Pancreas (tissue), 10 donors: ENCODE measurements around the gene DHX9. TPM values are rescaled to one million over a fixed set of nuclear protein-coding genes. Genes with fewer than 3 reads are reported as not detected.

ENCODE experiments used
- ATAC-seq, 4 donors: fragments of 200-7000 bp; cut with Tn5 transposase; one replicate each; pipeline versions ENCODE4 v1.8.0 to v1.9.1; 2020; ENCODE audit warnings: mild to moderate bottlenecking in 4 of 4, moderate library complexity in 4 of 4
- DNase-seq, 6 donors: peaks; one replicate each; pipeline ENCODE4 v3.0.0-alpha.2; 2020
- FAIRE-seq: peaks from 2 replicates; lab custom pipeline; 2012; peaks lifted over from hg19 to GRCh38; lab: Jason Lieb, UNC
- H3K27ac ChIP-seq, 4 donors: fragments of 200-600 bp; sonication (generic); 1 replicate in 3 of 4; 2 replicates in 1 of 4; pipeline versions ENCODE4 v1.5.0 to v1.8.0; 2020
- H3K27me3 ChIP-seq, 4 donors: fragments of 200-600 bp; one replicate each; pipeline ENCODE4 v1.8.0; 2021
- H3K36me3 ChIP-seq, 3 donors: fragments of 200-600 bp; sonication (generic) in 1 of 3; one replicate each; pipeline versions ENCODE4 v1.5.0 to v1.8.0; 2020 to 2021
- H3K4me1 ChIP-seq, 3 donors: fragments of 200-600 bp; one replicate each; pipeline ENCODE4 v1.8.0; 2021
- H3K4me3 ChIP-seq, 4 donors: fragments of 200-600 bp; sonication (generic) in 2 of 4; one replicate each; pipeline versions ENCODE4 v1.5.0 to v1.8.0; 2020 to 2021
- H3K9me3 ChIP-seq, 4 donors: fragments of 200-600 bp; one replicate each; pipeline ENCODE4 v1.8.0; 2021
- WGBS, 2 donors: extraction: QIAGEN DNeasy Blood & Tissue Kit; methylation state at CpG; one replicate each; pipeline ENCODE4 v1.1.7; 2013; 5-methylcytosine and 5-hydroxymethylcytosine counted together
- intact Hi-C, 3 donors: fragments of 100-400 bp; cut with DNase I; formaldehyde crosslinking; loops; one replicate each; pipeline versions ENCODE4 v1.11.1 to v1.14.2; 2022
- polyA plus RNA-seq, 2 donors: library from polyadenylated mRNA; stranded (reverse); fragments of 200-250 nt; gene quantifications; one replicate each; pipeline ENCODE4 v1.2.3, GENCODE V29; 2013
- total RNA-seq, 6 donors: library from RNA; stranded (reverse); fragmentation: NEBNext Ultra II Directional in 4 of 6; extraction: Animal tissue kit (Norgen Biotek cat#: 25700) in 4 of 6; gene quantifications; one replicate each; pipeline versions ENCODE4 v1.2.1 to v1.2.4, GENCODE V29; 2021 to 2023
- TF ChIP-seq, protein P1 (sequence below), 4 donors: fragments of 200-600 bp; sonication (generic) in 3 of 4; IDR thresholded peaks; one replicate each; pipeline versions ENCODE4 v1.5.0 to v1.8.0; 2021; ENCODE audit warnings: antibody characterized with exemption in 4 of 4
- donor health status: healthy with polysubstance abuse.
- donor health status: DM: no; HTN: no; CAD: no; lungs with moderate emphysema.
- donor health status: DM: no; HTN: no; CAD: no.
- donor health status: control.
- donor health status: control.
- donor health status: Bipolar disorder and iron deficiency.
- donor health status: DM: yes; HTN: yes; CAD: no.
- donor health status: DM: no; HTN: no; CAD: no.
- donor health status: DM: no; HTN: no; CAD: no.
- donor health status: DM: yes; HTN: yes; CAD: no.

DHX9 gene
- total and polyA plus RNA-seq, 8 donors: 28.5 to 71.7 (median 58.9) TPM

DNA sequence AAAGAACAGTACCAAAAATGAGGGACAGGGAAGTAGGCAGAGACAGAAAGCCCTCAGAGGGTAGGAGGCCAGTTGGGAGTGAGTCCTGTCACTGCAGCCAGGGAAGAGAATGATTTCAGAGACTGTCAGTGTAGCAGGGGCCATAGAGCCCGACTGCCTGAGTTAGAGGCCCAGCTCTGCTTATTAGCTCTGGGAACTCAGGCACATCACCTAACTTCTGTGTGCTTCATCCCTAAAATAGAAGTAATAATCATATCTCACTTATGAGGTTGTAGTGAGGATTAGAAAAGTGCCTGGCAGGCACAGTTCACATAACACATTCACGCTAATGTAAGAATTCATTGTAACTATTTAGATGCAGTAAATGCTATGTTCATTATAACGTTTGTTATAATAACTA, 31.2 kb upstream of the DHX9 start:
- ATAC-seq: no peak
- 70 to 88% methylated on average over 3 of the region's 3 CpGs for WGBS, 2 donors

DNA sequence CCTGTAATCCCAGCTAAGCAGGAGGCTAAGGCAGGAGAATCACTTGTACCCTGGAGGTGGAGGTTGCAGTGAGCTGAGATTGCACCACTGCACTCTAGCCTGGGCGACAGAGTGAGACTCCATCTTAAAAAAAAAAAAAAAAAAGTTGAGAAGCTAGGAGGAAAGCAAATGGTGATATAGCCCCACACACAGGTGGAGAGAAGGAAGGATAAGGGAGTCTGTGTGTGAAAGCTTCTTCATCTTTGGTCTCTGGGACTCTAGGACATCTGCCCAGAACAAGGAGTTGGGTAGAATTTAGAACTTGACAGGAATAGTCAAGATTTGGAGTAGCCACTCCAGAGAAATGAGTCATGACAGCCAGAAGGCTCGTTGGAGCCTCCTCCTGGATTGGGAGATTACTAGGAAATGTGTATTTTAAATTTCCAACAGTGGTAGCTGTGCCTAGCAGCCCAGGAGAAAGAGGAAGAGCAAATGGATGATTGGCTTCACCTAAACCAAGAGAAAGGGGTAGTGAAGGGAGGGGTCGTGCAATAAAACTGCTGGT, 29.7 kb upstream of the DHX9 start:
- Histone ChIP-seq H3K27ac (no peak overlapping the region), H3K4me1 (no peaks in the 10 kb centered on the region), H3K4me3 (no peak overlapping the region), H3K36me3 (no peaks in the 10 kb centered on the region), H3K27me3 (no peaks in the 10 kb centered on the region), H3K9me3 (no peaks in the 10 kb centered on the region)
- ATAC-seq (no peak), FAIRE-seq (no peak), DNase-seq (no peak)
- WGBS, 2 donors: 76 to 77% methylated on average over 3 of the region's 3 CpGs
- intact Hi-C loops: no loop called here
- TF ChIP-seq, protein P1, sequence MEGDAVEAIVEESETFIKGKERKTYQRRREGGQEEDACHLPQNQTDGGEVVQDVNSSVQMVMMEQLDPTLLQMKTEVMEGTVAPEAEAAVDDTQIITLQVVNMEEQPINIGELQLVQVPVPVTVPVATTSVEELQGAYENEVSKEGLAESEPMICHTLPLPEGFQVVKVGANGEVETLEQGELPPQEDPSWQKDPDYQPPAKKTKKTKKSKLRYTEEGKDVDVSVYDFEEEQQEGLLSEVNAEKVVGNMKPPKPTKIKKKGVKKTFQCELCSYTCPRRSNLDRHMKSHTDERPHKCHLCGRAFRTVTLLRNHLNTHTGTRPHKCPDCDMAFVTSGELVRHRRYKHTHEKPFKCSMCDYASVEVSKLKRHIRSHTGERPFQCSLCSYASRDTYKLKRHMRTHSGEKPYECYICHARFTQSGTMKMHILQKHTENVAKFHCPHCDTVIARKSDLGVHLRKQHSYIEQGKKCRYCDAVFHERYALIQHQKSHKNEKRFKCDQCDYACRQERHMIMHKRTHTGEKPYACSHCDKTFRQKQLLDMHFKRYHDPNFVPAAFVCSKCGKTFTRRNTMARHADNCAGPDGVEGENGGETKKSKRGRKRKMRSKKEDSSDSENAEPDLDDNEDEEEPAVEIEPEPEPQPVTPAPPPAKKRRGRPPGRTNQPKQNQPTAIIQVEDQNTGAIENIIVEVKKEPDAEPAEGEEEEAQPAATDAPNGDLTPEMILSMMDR (IDR thresholded peaks at IDR 0.05): no peak

More for the DNA sequence above, 31.2 kb upstream of the DHX9 start:
- intact Hi-C loops: no loop called here
- no peaks in the 10 kb centered on the region for H3K27me3 ChIP-seq
- no peak for FAIRE-seq
- no peaks in the 10 kb centered on the region for H3K4me1 ChIP-seq
- H3K27ac ChIP-seq: no peak overlapping the region
- TF ChIP-seq, protein P1 (IDR thresholded peaks at IDR 0.05): no peak
- DNase-seq: no peak
- no peaks in the 10 kb centered on the region for H3K9me3 ChIP-seq
- no peak overlapping the region for H3K4me3 ChIP-seq
- H3K36me3 ChIP-seq: no peaks in the 10 kb centered on the region

GRCh38 chr1:182811975-182812722, 27.0 kb upstream of the DHX9 start:
- ATAC-seq (no peak), DNase-seq (no peak), FAIRE-seq (no peak)
- Histone ChIP-seq H3K4me3 (no peak overlapping the region), H3K27ac (no peak overlapping the region), H3K36me3 (no peaks in the 10 kb centered on the region), H3K4me1 (no peaks in the 10 kb centered on the region), H3K27me3 (no peaks in the 10 kb centered on the region), H3K9me3 (no peaks in the 10 kb centered on the region)
- intact Hi-C loops: no loop called here
- WGBS, 2 donors: 76 to 91% methylated on average over 4 of the region's 4 CpGs
- TF ChIP-seq, protein P1 (IDR thresholded peaks at IDR 0.05): no peak

GRCh38 chr1:182816863-182817262, 22.3 kb upstream of the DHX9 start:
- DNase-seq (no peak), FAIRE-seq (no peak), ATAC-seq (no peak)
- intact Hi-C loops: no loop called here
- no peaks in the 10 kb centered on the region for H3K27me3 ChIP-seq
- TF ChIP-seq, protein P1 (IDR thresholded peaks at IDR 0.05): no peak
- H3K9me3 ChIP-seq: no peaks in the 10 kb centered on the region
- no peaks in the 10 kb centered on the region for H3K36me3 ChIP-seq
- H3K4me3 ChIP-seq: no peak overlapping the region
- 77 to 81% methylated on average over 2 of the region's 2 CpGs for WGBS, 2 donors
- no peak overlapping the region for H3K27ac ChIP-seq
- no peaks in the 10 kb centered on the region for H3K4me1 ChIP-seq

DNA sequence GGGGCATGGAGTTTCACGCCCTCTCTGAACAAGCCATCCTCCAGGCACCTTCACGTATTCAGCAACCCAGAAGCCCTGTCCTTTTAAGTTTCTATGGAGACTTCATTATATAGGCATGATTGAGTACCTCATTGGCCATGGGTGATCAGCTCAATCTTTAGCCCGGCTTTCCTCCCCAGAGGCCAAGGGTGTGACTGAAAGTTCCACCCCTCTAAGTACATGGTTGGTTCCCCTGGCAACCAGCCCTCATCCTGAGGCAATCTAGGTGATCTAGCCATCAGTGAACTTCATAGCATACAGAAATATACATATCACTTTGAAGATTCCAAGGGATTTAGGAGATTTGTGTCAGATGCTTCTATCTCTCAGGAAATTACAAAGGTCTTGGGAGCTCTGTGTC, 21.3 kb upstream of the DHX9 start:
- intact Hi-C loops: no loop called here
- Histone ChIP-seq H3K27ac (no peak overlapping the region), H3K4me1 (no peaks in the 10 kb centered on the region), H3K4me3 (no peak overlapping the region), H3K9me3 (no peaks in the 10 kb centered on the region), H3K36me3 (no peaks in the 10 kb centered on the region), H3K27me3 (no peaks in the 10 kb centered on the region)
- DNase-seq (no peak), FAIRE-seq (no peak), ATAC-seq (no peak)
- WGBS, 2 donors: 85 to 89% methylated on average over 3 of the region's 3 CpGs
- TF ChIP-seq, protein P1 (IDR thresholded peaks at IDR 0.05): no peak
